PFSK-1 (cell line): ENCODE results near the gene FBXO28. TPM values are rescaled to one million over a fixed set of nuclear protein-coding genes. Genes with fewer than 3 reads are reported as not detected.
A peak's percentile ranks its signal among the peaks of the same experiment; 100 is the strongest.

ENCODE experiments used
- FOXP2 ChIP-seq: optimal IDR thresholded peaks from 2 replicates; pipeline ENCODE3; 2011; ENCODE audit warnings: borderline replicate concordance, control low read depth, inconsistent platforms; ENCODE audit not compliant: insufficient read depth; ENCODE audit errors: extremely low read length, extremely low read depth
- POLR2AphosphoS5 ChIP-seq: IDR thresholded peaks from 2 replicates; pipeline ENCODE4 v1.6.1; 2012; ENCODE audit warnings: low read depth, mild to moderate bottlenecking, control low read depth, low read length, moderate library complexity
- SIN3A ChIP-seq: IDR thresholded peaks from 2 replicates; pipeline ENCODE4 v1.6.1; 2012; ENCODE audit warnings: mild to moderate bottlenecking, low read length, moderate library complexity, borderline replicate concordance; ENCODE audit not compliant: insufficient read depth
- TAF1 ChIP-seq: IDR thresholded peaks from 2 replicates; pipeline ENCODE4 v1.6.1; 2012; ENCODE audit warnings: low read length, control low read depth, borderline replicate concordance; ENCODE audit not compliant: insufficient read depth
- polyA plus RNA-seq: library from polyadenylated mRNA; unstranded; fragments of >200 nt; gene quantifications from one replicate; pipeline ENCODE4 v1.2.1, GENCODE V29; 2012; ENCODE audit warnings: low read depth, missing spikeins; ENCODE audit not compliant: insufficient read length
- TF ChIP-seq, protein P1 (sequence below), 2 experiments: IDR thresholded peaks; 2 replicates each; pipeline versions ENCODE4 v1.6.1 to v1.8.0; 2011 to 2012; ENCODE audit warnings: low read depth in 2 of 2, low read length in 2 of 2, control low read depth in 1 of 2, inconsistent platforms in 1 of 2, mild to moderate bottlenecking in 1 of 2, moderate library complexity in 1 of 2; ENCODE audit not compliant: insufficient read depth in 1 of 2

FBXO28 gene
- 12.2 TPM for polyA plus RNA-seq

DNA sequence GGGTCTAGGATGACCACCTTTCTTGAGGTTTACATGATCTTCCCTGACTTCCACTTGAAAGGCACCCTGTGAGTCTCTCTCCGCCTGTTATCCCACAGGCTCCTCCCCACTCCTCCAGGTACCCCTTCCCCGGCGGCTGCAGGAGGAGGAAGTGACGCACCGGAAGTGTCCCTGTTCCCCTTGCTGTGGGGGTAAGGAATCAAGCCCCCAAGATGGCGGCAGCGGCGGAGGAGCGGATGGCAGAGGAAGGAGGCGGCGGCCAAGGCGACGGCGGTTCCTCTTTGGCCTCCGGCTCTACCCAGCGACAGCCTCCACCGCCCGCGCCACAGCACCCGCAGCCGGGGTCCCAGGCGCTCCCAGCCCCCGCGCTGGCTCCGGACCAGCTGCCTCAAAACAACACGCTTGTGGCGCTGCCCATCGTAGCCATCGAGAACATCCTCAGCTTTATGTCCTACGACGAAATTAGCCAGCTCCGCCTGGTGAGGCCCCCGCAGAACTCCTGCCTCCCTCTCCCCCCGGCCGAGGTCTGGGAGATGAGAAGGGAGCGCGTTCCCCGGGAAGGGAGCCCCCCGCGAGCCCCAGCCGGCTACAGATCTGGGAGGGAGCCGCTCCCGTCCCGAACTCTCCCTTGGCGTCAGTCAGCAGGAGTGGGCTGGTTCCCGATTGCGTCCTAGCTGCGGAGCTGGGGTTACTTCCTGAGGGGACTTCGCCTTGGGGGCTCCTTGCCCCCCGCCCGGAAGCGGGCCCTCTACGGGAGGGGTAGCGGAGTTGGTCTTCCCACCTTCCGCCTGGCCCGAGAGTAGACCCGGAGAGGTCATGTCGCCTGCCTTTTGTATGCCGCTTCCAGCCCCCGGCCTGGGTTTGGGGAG, at the start of gene FBXO28:
TSS of gene FBXO28 (plus strand) at position 194 of the 869 bp plus-strand sequence. CDS start at position 213, 19 bp downstream.
- TF ChIP-seq POLR2AphosphoS5 = peak; percentile 96
- peak; percentile 99 for TF ChIP-seq TAF1
- peak; percentile 72 for TF ChIP-seq FOXP2
- TF ChIP-seq SIN3A = peak; percentile 68; the same call in 1 of the 2 replicates
- TF ChIP-seq, protein P1, sequence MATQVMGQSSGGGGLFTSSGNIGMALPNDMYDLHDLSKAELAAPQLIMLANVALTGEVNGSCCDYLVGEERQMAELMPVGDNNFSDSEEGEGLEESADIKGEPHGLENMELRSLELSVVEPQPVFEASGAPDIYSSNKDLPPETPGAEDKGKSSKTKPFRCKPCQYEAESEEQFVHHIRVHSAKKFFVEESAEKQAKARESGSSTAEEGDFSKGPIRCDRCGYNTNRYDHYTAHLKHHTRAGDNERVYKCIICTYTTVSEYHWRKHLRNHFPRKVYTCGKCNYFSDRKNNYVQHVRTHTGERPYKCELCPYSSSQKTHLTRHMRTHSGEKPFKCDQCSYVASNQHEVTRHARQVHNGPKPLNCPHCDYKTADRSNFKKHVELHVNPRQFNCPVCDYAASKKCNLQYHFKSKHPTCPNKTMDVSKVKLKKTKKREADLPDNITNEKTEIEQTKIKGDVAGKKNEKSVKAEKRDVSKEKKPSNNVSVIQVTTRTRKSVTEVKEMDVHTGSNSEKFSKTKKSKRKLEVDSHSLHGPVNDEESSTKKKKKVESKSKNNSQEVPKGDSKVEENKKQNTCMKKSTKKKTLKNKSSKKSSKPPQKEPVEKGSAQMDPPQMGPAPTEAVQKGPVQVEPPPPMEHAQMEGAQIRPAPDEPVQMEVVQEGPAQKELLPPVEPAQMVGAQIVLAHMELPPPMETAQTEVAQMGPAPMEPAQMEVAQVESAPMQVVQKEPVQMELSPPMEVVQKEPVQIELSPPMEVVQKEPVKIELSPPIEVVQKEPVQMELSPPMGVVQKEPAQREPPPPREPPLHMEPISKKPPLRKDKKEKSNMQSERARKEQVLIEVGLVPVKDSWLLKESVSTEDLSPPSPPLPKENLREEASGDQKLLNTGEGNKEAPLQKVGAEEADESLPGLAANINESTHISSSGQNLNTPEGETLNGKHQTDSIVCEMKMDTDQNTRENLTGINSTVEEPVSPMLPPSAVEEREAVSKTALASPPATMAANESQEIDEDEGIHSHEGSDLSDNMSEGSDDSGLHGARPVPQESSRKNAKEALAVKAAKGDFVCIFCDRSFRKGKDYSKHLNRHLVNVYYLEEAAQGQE (IDR thresholded peaks at IDR 0.05; ENCODE audit: insufficient read depth in 1 of 2, low read depth in 2 of 2, low read length in 2 of 2) = peak in 1 of 2 experiments; percentile 74; a peak in 2 of 4 replicates

- TF ChIP-seq FOXP2 (no peak), SIN3A (no peak), POLR2AphosphoS5 (no peak), TAF1 (no peak)
- TF ChIP-seq, protein P1 (IDR thresholded peaks at IDR 0.05; ENCODE audit: insufficient read depth in 1 of 2, low read depth in 2 of 2, low read length in 2 of 2) = no peak
Measured at GRCh38 chr1:224064150-224064549, 49.8 kb upstream of the FBXO28 start.

DNA sequence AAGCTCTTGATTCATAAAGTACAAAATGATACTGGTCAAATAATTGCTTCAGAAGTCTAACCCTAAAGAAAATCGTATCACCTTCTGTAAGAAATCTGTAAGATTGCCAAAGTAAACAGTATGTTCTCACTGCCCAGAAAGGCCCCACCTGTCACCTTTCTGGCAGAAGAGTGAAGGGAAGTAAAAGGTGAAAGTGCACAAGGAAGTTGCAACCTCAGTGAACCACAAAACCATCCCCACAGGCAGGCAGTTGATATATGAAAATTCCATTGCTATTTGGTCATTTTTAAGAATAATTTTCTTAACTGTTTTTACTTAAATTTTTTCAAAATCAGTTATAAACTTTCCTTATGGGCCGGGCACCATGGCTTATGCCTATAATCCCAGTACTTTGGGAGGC, 48.5 kb upstream of the FBXO28 start:
- TF ChIP-seq, protein P1 (IDR thresholded peaks at IDR 0.05; ENCODE audit: insufficient read depth in 1 of 2, low read depth in 2 of 2, low read length in 2 of 2) = no peak
- no peak for TF ChIP-seq POLR2AphosphoS5
- TF ChIP-seq SIN3A = no peak
- no peak for TF ChIP-seq FOXP2
- no peak for TF ChIP-seq TAF1

DNA sequence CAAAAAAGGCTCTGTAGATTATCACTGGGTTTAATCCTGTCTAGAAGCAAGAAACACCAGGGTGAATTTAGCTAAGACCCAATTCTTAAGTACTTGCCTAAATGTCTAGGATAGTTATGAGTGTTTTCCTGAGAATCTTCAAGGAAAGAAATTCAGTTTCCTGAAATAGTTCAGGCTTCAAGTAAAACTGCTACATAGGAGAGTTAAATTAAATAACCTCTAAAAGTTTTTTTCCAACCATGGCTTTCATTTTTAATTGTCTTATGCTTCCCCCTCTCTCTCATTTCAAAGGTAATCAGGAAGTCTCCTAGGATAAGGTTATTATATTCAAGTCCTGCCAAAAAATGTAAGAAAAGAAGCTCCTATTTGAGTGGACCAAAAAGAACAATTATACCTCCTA, 46.7 kb upstream of the FBXO28 start:
- TF ChIP-seq SIN3A = no peak
- no peak for TF ChIP-seq FOXP2
- TF ChIP-seq, protein P1 (IDR thresholded peaks at IDR 0.05; ENCODE audit: insufficient read depth in 1 of 2, low read depth in 2 of 2, low read length in 2 of 2) = no peak
- no peak for TF ChIP-seq POLR2AphosphoS5
- TF ChIP-seq TAF1 = no peak
